Measurements from ENCODE around the gene MVP.

DNA sequence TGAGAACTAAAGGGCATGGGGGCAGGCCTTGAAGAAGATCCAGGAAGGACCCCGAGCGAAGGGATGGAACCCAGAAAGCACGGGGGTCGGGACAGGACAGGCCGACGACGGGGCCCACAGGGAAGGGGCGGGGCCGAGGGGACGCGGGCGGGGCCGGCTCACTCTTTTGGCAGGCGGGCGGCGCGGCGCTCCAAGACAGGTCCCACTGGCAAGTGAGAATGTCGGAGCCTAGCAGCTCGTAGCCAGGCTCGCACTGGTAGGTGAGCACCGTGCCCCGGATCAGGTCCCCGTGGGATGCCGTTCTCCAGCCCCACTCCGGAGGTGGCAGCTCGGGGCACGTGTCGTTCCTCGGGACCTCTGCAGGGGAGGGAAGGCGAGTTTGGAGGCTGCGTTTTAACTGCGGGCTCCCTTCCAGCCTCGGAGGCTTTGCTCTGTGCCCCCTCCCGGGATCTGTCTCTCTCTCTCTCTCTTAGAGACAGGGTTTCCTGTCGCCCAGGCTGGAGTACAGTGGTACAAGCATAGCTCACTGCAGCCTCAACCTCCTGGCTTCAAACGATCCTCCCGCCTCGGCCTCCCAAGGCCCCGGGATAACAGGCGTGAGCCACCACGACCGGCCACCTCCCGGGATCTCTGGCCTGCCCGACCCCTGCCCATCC lies 56.5 kb downstream of the MVP start:
- TF ChIP-seq POLR2AphosphoS5 (IDR thresholded peaks at IDR 0.05; ENCODE audit: low read depth, low read length) (no peak), POLR2A (IDR thresholded peaks at IDR 0.05; ENCODE audit: low read depth, low read length) (no peak), TAF1 (IDR thresholded peaks at IDR 0.05; ENCODE audit: low read depth, low read length) (no peak)

Measured in GM12891 (cell line).